Caco-2 (cell line): Measurements from ENCODE around the gene KLF7. TPM values are rescaled to one million over a fixed set of nuclear protein-coding genes. Genes with fewer than 3 reads are reported as not detected.

Experiments
- BruUV-seq: library from RNA; stranded (reverse); fragments of 400-500 nt; replicated peaks from 2 replicates; lab custom pipeline; 2021; lab: Mats Ljungman, UMichigan
- CTCF ChIA-PET: fragments of 300-600 bp; sonication (Branson Sonifier 250); formaldehyde crosslinking; loops from one replicate; lab custom pipeline; 2022; ENCODE audit warnings: antibody characterized with exemption; lab: Charles Lee
- POLR2A ChIA-PET: fragments of 300-600 bp; sonication (Branson Sonifier 250); formaldehyde crosslinking; loops from one replicate; lab custom pipeline; 2022; ENCODE audit warnings: antibody characterized with exemption; lab: Charles Lee
- DNase-seq, 2 experiments: peaks; one replicate each; pipeline versions ENCODE4 v3.0.0 to v3.0.0-alpha.2; 2020 to 2022
- H3K27me3 ChIP-seq: replicated peaks from 2 replicates; pipeline ENCODE4 v1.6.0; 2011; ENCODE audit warnings: low read length; ENCODE audit not compliant: control insufficient read depth, insufficient read depth
- H3K36me3 ChIP-seq: 2 replicates; pipeline ENCODE4 v1.5.1; 2011; ENCODE audit warnings: low read length; ENCODE audit not compliant: control insufficient read depth, insufficient read depth
- H3K4me1 ChIP-seq: fragments of 250-450 bp; sonication (Bioruptor Pico); 2 replicates; pipeline ENCODE4 v1.5.1; 2020; ENCODE audit warnings: mild to moderate bottlenecking
- H3K4me3 ChIP-seq: 2 replicates; pipeline ENCODE4 v1.5.1; 2011; ENCODE audit warnings: low read depth, mild to moderate bottlenecking, control low read depth, low read length
- H3K9me3 ChIP-seq: fragments of 250-450 bp; sonication (Bioruptor Pico); 2 replicates; pipeline ENCODE4 v1.5.1; 2020; ENCODE audit warnings: mild to moderate bottlenecking, moderate library complexity
- H3K27ac Mint-ChIP-seq: one replicate; pipeline ENCODE4 v1.8.0; 2022; ENCODE audit warnings: mixed read lengths; ENCODE audit not compliant: unreplicated experiment
- H3K27me3 Mint-ChIP-seq: one replicate; pipeline ENCODE4 v1.8.0; 2022; ENCODE audit warnings: mixed read lengths; ENCODE audit not compliant: insufficient read depth, unreplicated experiment
- H3K36me3 Mint-ChIP-seq: one replicate; pipeline ENCODE4 v1.8.0; 2022; ENCODE audit warnings: mild to moderate bottlenecking, mixed read lengths; ENCODE audit not compliant: insufficient read depth, unreplicated experiment
- H3K4me1 Mint-ChIP-seq: one replicate; pipeline ENCODE4 v1.8.0; 2022; ENCODE audit warnings: low read depth, mixed read lengths; ENCODE audit not compliant: unreplicated experiment
- H3K4me3 Mint-ChIP-seq: one replicate; pipeline ENCODE4 v1.8.0; 2022; ENCODE audit warnings: mild to moderate bottlenecking, moderate library complexity, mixed read lengths; ENCODE audit not compliant: unreplicated experiment
- H3K9me3 Mint-ChIP-seq: one replicate; pipeline ENCODE4 v1.8.0; 2022; ENCODE audit warnings: mixed read lengths; ENCODE audit not compliant: unreplicated experiment
- intact Hi-C: fragments of 100-400 bp; cut with micrococcal nuclease; formaldehyde crosslinking; loops from one replicate; pipeline ENCODE4 v1.10.0; 2022; ENCODE audit not compliant: unreplicated experiment
- total RNA-seq: library from RNA; stranded (reverse); gene quantifications from 2 replicates; pipeline ENCODE4 v1.2.3, GENCODE V29; 2022
- TF ChIP-seq, protein P1 (sequence below), 2 experiments: fragments of 200-600 bp in 1 of 2; IDR thresholded peaks; 1 replicate in 1 of 2; 2 replicates in 1 of 2; pipeline versions ENCODE4 v1.5.1 to v1.8.0; 2011 to 2022; ENCODE audit warnings: antibody characterized with exemption in 1 of 2, control low read depth in 1 of 2, inconsistent platforms in 1 of 2, low read depth in 1 of 2, low read length in 1 of 2, mild to moderate bottlenecking in 1 of 2, moderate library complexity in 1 of 2; ENCODE audit not compliant: insufficient read depth in 1 of 2, severe bottlenecking in 1 of 2, unreplicated experiment in 1 of 2

Gene KLF7
- total RNA-seq, 1 experiment from 2014 or later, result 0.36 TPM

DNA sequence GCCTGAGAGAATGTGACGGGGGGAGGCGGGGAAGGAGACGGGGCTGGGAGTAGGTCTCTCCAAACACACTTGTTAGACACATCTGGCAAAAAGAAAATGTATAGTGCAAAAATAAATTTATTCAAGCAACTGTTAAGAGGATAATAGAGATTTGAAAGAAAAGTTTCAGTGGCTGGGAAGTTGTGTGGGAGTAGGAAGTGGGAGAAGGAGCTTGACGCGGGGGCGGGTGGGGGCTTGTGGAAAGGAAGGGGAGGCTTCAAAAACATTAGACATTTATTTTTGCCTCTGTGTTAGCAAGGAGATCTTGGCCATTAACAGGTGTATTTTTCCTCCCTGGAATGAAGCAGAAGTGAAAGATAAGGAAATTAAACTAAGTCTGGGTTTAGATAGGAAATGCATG, 90.3 kb downstream of the KLF7 start:
- no TSS peak for BruUV-seq
- POLR2A ChIA-PET, result no interaction called here
- Mint-ChIP-seq H3K27ac (no peak overlapping the region), H3K4me3 (no peak overlapping the region), H3K36me3 (no peaks in the 10 kb centered on the region), H3K9me3 (no peaks in the 10 kb centered on the region), H3K27me3 (peaks cover 23% of the 10 kb centered on the region), H3K4me1 (no peaks in the 10 kb centered on the region)
- TF ChIP-seq, protein P1, sequence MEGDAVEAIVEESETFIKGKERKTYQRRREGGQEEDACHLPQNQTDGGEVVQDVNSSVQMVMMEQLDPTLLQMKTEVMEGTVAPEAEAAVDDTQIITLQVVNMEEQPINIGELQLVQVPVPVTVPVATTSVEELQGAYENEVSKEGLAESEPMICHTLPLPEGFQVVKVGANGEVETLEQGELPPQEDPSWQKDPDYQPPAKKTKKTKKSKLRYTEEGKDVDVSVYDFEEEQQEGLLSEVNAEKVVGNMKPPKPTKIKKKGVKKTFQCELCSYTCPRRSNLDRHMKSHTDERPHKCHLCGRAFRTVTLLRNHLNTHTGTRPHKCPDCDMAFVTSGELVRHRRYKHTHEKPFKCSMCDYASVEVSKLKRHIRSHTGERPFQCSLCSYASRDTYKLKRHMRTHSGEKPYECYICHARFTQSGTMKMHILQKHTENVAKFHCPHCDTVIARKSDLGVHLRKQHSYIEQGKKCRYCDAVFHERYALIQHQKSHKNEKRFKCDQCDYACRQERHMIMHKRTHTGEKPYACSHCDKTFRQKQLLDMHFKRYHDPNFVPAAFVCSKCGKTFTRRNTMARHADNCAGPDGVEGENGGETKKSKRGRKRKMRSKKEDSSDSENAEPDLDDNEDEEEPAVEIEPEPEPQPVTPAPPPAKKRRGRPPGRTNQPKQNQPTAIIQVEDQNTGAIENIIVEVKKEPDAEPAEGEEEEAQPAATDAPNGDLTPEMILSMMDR (IDR thresholded peaks at IDR 0.05; ENCODE audit: insufficient read depth in 1 of 2, low read depth in 1 of 2, low read length in 1 of 2, severe bottlenecking in 1 of 2, unreplicated experiment in 1 of 2), result no peak
- H3K36me3 ChIP-seq, result no peaks in the 10 kb centered on the region
- no peak for DNase-seq
- no peaks in the 10 kb centered on the region for H3K9me3 ChIP-seq
- intact Hi-C loops, result no loop called here
- H3K27me3 ChIP-seq, result no peaks in the 10 kb centered on the region
- no peaks in the 10 kb centered on the region for H3K4me1 ChIP-seq
- no peak overlapping the region for H3K4me3 ChIP-seq
- CTCF ChIA-PET, result interaction anchor here (0.6 kb wide), 1 partner anchor 26 kb away, joined by 4 read pairs; no protein-coding TSS in a partner anchor

DNA sequence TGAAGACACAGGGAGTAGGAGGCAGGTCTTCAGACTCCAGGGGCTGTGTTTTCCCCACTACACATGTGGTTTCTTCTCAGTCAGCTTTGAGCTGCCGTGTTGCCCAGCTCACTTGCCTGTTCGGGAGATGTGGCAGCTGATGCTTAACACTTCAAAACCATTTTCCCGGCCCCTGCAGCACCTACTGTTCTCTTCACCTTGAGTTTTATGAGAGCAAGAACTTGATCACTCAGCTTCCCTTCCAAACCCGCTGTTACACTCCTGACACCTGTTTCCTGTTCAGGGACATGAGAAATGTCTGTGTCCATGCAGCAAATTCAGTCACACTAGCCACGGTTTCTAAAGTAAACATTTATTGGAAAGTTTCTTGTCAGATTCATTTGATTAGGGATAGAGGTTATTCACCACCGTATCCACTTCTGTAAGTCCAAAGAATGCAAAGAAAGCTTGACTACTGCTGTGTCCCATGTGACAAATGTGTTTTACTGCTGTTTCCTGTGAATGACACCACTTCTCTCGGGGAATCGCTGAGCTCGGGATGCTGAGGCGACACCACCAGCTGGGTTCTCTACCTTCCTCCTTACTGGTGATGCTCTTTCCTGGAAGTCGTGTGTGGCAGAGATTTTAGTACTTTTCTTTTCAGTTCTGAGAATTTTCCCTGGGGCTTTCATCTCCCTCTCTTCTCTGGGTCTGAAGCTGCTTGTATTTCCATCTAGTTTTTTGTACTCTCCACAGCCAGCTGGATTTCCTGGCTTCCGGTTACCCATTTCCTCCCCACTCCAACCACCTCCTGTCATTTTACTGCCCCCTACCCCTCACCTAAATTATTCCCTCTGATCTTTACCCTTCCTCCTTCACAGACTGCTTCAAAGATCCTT, 91.7 kb downstream of the KLF7 start:
- H3K27me3 Mint-ChIP-seq, result peaks cover 28% of the 10 kb centered on the region
- Histone ChIP-seq H3K27me3 (no peaks in the 10 kb centered on the region), H3K4me3 (no peak overlapping the region), H3K9me3 (no peaks in the 10 kb centered on the region), H3K4me1 (no peaks in the 10 kb centered on the region), H3K36me3 (no peaks in the 10 kb centered on the region)
- TF ChIP-seq, protein P1 (IDR thresholded peaks at IDR 0.05; ENCODE audit: insufficient read depth in 1 of 2, low read depth in 1 of 2, low read length in 1 of 2, severe bottlenecking in 1 of 2, unreplicated experiment in 1 of 2), result no peak
- BruUV-seq, result no TSS peak
- CTCF ChIA-PET, result no interaction called here
- no peak for DNase-seq
- POLR2A ChIA-PET, result no interaction called here
- H3K4me3 Mint-ChIP-seq, result no peak overlapping the region
- H3K4me1 Mint-ChIP-seq, result no peaks in the 10 kb centered on the region
- H3K27ac Mint-ChIP-seq, result no peak overlapping the region
- H3K36me3 Mint-ChIP-seq, result no peaks in the 10 kb centered on the region
- H3K9me3 Mint-ChIP-seq, result no peaks in the 10 kb centered on the region
- intact Hi-C loops, result loop anchor here (5.0 kb wide), 1 partner anchor 1292 kb away; no protein-coding TSS in a partner anchor

DNA sequence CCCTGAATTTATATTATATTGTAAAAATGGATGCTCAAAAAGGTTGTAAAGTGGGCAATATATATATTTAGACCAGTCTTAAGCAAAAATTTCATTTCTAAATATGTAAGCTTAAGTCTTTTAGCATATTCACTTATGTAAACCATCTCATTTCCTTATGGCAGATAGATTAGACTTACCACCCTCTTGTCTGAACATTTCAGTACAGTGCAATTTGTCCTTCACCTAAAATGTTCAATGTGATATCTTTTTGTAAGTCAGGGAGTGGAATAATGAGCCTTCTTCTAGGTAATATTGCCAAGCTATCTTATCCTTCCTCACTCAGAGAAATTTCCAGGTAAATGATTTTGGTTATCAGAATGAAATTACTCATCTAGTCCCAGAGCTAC, 92.3 kb downstream of the KLF7 start:
- H3K4me3 ChIP-seq, result no peak overlapping the region
- Mint-ChIP-seq H3K27ac (no peak overlapping the region), H3K27me3 (peaks cover 28% of the 10 kb centered on the region), H3K4me3 (no peak overlapping the region), H3K9me3 (no peaks in the 10 kb centered on the region), H3K4me1 (no peaks in the 10 kb centered on the region), H3K36me3 (no peaks in the 10 kb centered on the region)
- POLR2A ChIA-PET, result no interaction called here
- intact Hi-C loops, result loop anchor here (5.0 kb wide), 1 partner anchor 1291 kb away; no protein-coding TSS in a partner anchor
- DNase-seq, result no peak
- H3K27me3 ChIP-seq, result no peaks in the 10 kb centered on the region
- CTCF ChIA-PET, result no interaction called here
- BruUV-seq, result no TSS peak
- no peaks in the 10 kb centered on the region for H3K36me3 ChIP-seq
- H3K4me1 ChIP-seq, result no peaks in the 10 kb centered on the region
- TF ChIP-seq, protein P1 (IDR thresholded peaks at IDR 0.05; ENCODE audit: insufficient read depth in 1 of 2, low read depth in 1 of 2, low read length in 1 of 2, severe bottlenecking in 1 of 2, unreplicated experiment in 1 of 2), result no peak
- no peaks in the 10 kb centered on the region for H3K9me3 ChIP-seq
